ENCODE data around the gene ACOX3.
A peak's percentile ranks its signal among the peaks of the same experiment; 100 is the strongest.

ACOX3 gene

DNA sequence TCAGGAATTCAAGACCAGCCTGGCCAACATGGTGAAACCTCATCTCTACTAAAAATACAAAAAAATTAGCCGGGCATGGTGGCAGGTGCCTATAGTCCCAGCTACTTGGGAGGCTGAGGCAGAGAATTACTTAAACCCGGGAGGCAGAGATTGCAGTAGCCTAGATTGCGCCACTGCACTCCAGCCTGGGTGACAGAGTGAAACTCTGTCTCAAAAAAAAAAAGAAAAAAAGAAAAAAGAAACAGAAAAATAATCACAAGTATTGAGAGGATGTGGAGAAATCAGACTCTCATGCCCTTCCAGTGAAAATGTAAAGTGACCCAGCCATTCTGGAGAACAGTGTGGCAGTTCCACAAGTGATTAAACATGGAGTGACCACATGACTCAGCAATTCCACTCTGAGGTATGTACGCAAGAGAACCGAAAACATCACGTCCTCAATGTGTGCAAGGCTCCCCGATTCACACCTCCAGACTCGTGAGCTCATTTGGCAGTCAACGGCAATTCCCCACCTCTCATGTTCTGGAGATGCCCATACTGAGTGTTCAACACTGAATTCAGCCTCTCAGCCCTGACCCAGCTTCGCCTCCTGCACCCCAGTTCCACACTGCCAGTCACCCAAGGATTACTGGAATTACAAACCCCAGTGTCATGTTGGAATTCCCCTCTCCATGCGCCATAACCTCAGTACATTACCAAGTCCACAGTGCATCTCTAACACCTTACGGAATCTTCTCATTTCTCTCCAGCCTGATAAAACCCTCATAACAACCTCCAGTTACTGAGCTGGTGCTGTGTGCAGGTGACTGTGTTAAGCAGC, 21.1 kb downstream of the ACOX3 start:
- H3K4me3 ChIP-seq (ENCODE audit: low read depth, low read length), result no peak overlapping the region
- TF ChIP-seq, protein P1, sequence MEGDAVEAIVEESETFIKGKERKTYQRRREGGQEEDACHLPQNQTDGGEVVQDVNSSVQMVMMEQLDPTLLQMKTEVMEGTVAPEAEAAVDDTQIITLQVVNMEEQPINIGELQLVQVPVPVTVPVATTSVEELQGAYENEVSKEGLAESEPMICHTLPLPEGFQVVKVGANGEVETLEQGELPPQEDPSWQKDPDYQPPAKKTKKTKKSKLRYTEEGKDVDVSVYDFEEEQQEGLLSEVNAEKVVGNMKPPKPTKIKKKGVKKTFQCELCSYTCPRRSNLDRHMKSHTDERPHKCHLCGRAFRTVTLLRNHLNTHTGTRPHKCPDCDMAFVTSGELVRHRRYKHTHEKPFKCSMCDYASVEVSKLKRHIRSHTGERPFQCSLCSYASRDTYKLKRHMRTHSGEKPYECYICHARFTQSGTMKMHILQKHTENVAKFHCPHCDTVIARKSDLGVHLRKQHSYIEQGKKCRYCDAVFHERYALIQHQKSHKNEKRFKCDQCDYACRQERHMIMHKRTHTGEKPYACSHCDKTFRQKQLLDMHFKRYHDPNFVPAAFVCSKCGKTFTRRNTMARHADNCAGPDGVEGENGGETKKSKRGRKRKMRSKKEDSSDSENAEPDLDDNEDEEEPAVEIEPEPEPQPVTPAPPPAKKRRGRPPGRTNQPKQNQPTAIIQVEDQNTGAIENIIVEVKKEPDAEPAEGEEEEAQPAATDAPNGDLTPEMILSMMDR (IDR thresholded peaks at IDR 0.05; ENCODE audit: low read depth, low read length), result no peak

DNA sequence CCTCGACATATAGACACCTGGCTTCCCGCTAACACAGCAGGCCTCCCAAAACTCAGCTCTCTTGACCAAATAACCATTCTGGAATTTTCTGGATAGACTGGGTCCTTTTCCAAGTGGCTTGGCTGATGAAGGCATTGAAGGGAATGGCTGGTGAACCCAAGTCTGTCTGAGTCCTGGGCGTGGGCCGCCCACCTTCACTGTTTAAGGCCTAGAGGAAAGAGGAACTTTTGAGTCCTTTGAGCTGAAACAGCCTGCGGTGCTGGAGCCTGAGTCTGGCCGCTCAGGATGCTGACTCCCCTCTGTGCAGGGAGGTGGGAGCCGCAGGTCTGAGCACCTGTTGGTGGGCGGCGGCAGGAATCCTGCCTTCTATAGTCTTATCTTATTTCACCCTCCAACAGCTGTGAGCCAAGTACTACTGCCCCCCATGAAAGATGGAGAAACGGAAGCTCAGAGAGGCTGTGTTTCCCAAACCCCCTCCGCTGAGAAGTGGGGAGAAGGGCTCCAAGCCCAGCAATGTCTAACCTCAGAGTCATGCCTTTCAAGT, 23.4 kb downstream of the ACOX3 start:
- TF ChIP-seq, protein P1 (IDR thresholded peaks at IDR 0.05; ENCODE audit: low read depth, low read length), result no peak
- H3K4me3 ChIP-seq (ENCODE audit: low read depth, low read length), result no peak overlapping the region

DNA sequence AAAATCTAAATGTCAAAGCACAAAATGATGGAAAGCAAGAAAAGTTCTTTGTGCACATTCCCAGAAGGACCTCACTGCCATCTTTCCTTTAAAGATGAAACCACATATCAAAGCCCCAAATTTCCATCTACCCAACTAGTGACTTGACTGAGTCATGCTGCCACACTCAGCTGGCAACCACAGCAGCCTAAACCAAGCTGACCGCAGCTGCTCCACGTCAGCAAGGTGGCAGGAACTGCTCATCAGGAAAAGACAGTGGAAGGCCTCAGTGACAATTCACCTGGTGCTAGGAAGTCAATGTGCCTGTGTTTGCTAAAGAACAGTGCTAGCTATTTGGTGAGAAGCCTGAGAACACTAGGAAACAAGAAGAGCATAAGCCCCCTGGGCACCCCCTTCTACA, 26.1 kb downstream of the ACOX3 start:
- TF ChIP-seq, protein P1 (IDR thresholded peaks at IDR 0.05; ENCODE audit: low read depth, low read length), result no peak
- no peak overlapping the region for H3K4me3 ChIP-seq (ENCODE audit: low read depth, low read length)

DNA sequence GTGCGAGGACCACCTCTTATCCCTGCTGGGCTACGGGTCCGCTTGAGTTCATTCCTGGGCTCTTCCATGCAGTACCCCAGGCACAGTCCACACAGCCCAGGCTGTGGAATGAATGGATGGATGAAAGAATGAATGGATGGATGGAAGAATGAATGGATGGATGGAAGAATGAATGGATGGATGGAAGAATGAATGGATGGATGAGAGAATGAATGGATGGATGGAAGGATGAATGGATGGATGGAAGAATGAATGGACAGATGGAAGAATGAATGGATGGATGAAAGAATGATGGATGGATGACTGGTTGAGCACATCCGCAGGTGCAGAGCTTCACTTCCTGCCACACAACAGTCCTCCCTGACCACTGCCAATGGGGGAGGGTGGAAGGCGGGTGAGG, 28.2 kb downstream of the ACOX3 start:
- no peak overlapping the region for H3K4me3 ChIP-seq (ENCODE audit: low read depth, low read length)
- TF ChIP-seq, protein P1 (IDR thresholded peaks at IDR 0.05; ENCODE audit: low read depth, low read length), result no peak

DNA sequence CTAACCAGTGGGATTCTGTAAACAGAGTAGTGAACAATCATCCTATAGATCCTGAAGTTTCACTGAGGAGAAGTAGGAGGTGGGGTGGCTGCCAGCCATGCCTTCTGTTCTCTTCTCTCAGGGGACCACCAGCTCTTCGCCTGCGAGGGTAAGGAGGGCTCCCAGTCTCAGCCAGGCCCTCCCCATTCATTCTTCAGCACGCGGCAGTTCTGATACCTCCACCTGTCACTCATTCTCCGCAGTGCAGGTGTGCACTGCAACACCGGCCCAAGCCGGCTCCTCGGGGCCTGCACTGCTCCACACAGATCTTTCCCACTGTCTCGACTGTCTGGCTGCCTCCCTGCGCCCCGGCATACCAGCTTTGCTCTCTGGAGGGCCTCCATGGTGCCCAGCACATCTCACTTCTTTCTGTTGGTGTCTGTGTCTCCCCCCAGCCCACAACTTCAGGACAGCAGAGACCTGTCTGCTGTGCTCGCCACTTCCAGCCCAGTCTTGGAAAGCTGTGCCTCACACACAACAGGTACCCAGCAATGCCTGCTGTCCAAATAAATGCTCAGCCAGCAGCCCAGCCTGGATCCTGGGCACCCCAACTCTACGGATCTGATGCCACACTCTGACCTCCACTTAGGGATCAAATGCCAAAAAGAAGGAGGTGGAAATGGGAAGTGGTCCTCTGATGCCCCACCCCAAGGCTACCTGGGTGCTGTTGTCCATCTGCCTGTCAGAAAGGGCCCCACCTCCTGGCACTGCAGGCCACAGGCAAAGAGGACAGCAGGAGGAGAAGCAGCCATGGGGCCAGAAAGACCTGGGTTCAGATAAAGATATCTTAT, 29.0 kb downstream of the ACOX3 start:
- TF ChIP-seq, protein P1 (IDR thresholded peaks at IDR 0.05; ENCODE audit: low read depth, low read length), result no peak

DNA sequence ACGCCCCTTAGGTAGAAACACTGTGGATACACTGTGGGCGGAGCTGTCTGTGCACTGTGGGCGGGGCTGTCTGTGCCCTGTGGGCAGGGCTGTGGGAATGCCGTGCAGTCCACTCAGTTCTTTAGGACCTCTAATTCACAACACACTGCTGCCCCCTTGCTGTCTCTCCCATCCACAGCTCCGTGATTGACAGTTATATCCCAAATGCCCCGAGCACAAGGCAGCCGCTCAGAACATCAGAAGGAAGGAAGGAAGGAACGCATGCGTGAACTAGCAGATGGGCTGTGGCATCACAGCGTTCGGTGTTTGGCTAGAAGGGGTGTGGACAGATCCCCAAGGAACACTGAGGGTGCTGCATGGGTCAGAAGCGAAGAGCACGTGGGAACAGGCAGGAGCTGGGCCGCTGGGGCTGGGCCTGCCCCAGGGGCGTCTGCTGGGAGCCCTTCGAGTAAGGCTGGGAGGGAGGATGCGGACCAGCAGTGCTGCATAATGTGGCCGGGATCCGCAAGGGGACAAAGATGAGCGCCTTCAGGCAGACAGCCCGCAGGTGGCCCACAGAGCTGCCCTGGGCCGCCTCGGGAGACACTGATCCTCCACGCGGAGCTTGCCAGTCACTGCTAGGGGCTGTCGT, 29.8 kb downstream of the ACOX3 start:
- no peak overlapping the region for H3K4me3 ChIP-seq (ENCODE audit: low read depth, low read length)
- TF ChIP-seq, protein P1 (IDR thresholded peaks at IDR 0.05; ENCODE audit: low read depth, low read length), result 0 out of 2 replicates have a peak, but pooled peaks have one; percentile 3

More for the DNA sequence above, 29.0 kb downstream of the ACOX3 start:
- no peak overlapping the region for H3K4me3 ChIP-seq (ENCODE audit: low read depth, low read length)
